ENCODE results near the gene MINK1. TPM values are rescaled to one million over a fixed set of nuclear protein-coding genes. Genes with fewer than 3 reads are reported as not detected.

Gene MINK1
- total and polyA plus RNA-seq, 10 of the 15 experiments (the other 5 are each of a cell fraction or from before 2014, with no cell fraction given) = 0.08 to 55.6 (median 15.0) TPM

GRCh38 chr17:4934173-4934979 lies 101.2 kb downstream of the MINK1 start (continued):
- TF ChIP-seq POLR2AphosphoS2 (IDR thresholded peaks at IDR 0.05; ENCODE audit: low read depth, low read length) (peak; percentile 57; the same call in 1 of the 2 replicates), IKZF1 (conservative IDR thresholded peaks at IDR 0.05) (peak; percentile 79), GATAD2B (conservative IDR thresholded peaks at IDR 0.05; ENCODE audit: low read depth) (peak; percentile 28; the same call in 1 of the 2 replicates), CBX5 (IDR thresholded peaks at IDR 0.05; ENCODE audit: low read depth) (no peak), POLR2AphosphoS5 (IDR thresholded peaks at IDR 0.05; ENCODE audit: low read length) (peak; percentile 29; the same call in 1 of the 2 replicates), CREM (IDR thresholded peaks at IDR 0.05; ENCODE audit: low read depth) (no peak), TCF3 (IDR thresholded peaks at IDR 0.05; ENCODE audit: borderline replicate concordance, insufficient read depth, low read depth, low read length) (no peak), BHLHE40 (IDR thresholded peaks at IDR 0.05; ENCODE audit: borderline replicate concordance in 1 of 2, low read depth in 2 of 2, low read length in 1 of 2) (peak in 1 of 2 experiments; percentile 60; a peak in 2 of 4 replicates), HDAC6 (IDR thresholded peaks at IDR 0.05; ENCODE audit: unreplicated experiment) (no peak), WRNIP1 (IDR thresholded peaks at IDR 0.05; ENCODE audit: borderline replicate concordance, low read depth, low read length) (no peak), CBX3 (IDR thresholded peaks at IDR 0.05; ENCODE audit: borderline replicate concordance, low read depth) (no peak), BACH1 (IDR thresholded peaks at IDR 0.05; ENCODE audit: borderline replicate concordance) (no peak), SPI1 (IDR thresholded peaks at IDR 0.05; ENCODE audit: borderline replicate concordance, insufficient read depth, low read depth, low read length) (no peak), SMARCA5 (IDR thresholded peaks at IDR 0.05) (no peak)
- TF ChIP-seq, protein P1, sequence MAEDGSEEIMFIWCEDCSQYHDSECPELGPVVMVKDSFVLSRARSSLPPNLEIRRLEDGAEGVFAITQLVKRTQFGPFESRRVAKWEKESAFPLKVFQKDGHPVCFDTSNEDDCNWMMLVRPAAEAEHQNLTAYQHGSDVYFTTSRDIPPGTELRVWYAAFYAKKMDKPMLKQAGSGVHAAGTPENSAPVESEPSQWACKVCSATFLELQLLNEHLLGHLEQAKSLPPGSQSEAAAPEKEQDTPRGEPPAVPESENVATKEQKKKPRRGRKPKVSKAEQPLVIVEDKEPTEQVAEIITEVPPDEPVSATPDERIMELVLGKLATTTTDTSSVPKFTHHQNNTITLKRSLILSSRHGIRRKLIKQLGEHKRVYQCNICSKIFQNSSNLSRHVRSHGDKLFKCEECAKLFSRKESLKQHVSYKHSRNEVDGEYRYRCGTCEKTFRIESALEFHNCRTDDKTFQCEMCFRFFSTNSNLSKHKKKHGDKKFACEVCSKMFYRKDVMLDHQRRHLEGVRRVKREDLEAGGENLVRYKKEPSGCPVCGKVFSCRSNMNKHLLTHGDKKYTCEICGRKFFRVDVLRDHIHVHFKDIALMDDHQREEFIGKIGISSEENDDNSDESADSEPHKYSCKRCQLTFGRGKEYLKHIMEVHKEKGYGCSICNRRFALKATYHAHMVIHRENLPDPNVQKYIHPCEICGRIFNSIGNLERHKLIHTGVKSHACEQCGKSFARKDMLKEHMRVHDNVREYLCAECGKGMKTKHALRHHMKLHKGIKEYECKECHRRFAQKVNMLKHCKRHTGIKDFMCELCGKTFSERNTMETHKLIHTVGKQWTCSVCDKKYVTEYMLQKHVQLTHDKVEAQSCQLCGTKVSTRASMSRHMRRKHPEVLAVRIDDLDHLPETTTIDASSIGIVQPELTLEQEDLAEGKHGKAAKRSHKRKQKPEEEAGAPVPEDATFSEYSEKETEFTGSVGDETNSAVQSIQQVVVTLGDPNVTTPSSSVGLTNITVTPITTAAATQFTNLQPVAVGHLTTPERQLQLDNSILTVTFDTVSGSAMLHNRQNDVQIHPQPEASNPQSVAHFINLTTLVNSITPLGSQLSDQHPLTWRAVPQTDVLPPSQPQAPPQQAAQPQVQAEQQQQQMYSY (CRISPR knock-in tag; IDR thresholded peaks at IDR 0.05) = no peak
- TF ChIP-seq, protein P2, sequence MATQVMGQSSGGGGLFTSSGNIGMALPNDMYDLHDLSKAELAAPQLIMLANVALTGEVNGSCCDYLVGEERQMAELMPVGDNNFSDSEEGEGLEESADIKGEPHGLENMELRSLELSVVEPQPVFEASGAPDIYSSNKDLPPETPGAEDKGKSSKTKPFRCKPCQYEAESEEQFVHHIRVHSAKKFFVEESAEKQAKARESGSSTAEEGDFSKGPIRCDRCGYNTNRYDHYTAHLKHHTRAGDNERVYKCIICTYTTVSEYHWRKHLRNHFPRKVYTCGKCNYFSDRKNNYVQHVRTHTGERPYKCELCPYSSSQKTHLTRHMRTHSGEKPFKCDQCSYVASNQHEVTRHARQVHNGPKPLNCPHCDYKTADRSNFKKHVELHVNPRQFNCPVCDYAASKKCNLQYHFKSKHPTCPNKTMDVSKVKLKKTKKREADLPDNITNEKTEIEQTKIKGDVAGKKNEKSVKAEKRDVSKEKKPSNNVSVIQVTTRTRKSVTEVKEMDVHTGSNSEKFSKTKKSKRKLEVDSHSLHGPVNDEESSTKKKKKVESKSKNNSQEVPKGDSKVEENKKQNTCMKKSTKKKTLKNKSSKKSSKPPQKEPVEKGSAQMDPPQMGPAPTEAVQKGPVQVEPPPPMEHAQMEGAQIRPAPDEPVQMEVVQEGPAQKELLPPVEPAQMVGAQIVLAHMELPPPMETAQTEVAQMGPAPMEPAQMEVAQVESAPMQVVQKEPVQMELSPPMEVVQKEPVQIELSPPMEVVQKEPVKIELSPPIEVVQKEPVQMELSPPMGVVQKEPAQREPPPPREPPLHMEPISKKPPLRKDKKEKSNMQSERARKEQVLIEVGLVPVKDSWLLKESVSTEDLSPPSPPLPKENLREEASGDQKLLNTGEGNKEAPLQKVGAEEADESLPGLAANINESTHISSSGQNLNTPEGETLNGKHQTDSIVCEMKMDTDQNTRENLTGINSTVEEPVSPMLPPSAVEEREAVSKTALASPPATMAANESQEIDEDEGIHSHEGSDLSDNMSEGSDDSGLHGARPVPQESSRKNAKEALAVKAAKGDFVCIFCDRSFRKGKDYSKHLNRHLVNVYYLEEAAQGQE (IDR thresholded peaks at IDR 0.05; ENCODE audit: low read depth, low read length) = 0 out of 2 replicates have a peak, but pooled peaks have one; percentile 39
- TF ChIP-seq, protein P3, sequence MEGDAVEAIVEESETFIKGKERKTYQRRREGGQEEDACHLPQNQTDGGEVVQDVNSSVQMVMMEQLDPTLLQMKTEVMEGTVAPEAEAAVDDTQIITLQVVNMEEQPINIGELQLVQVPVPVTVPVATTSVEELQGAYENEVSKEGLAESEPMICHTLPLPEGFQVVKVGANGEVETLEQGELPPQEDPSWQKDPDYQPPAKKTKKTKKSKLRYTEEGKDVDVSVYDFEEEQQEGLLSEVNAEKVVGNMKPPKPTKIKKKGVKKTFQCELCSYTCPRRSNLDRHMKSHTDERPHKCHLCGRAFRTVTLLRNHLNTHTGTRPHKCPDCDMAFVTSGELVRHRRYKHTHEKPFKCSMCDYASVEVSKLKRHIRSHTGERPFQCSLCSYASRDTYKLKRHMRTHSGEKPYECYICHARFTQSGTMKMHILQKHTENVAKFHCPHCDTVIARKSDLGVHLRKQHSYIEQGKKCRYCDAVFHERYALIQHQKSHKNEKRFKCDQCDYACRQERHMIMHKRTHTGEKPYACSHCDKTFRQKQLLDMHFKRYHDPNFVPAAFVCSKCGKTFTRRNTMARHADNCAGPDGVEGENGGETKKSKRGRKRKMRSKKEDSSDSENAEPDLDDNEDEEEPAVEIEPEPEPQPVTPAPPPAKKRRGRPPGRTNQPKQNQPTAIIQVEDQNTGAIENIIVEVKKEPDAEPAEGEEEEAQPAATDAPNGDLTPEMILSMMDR (IDR thresholded peaks at IDR 0.05 in 2 of 3, conservative IDR thresholded peaks at IDR 0.05 in 1 of 3; ENCODE audit: control insufficient read depth in 2 of 3, extremely low read depth in 1 of 3, insufficient read depth in 1 of 3, low read depth in 3 of 3, low read length in 3 of 3) = peak; percentile 15 to 33 (median 27); a peak in 1 of 6 replicates
